ENCODE measurements around the gene SCYL1. TPM values are rescaled to one million over a fixed set of nuclear protein-coding genes. Genes with fewer than 3 reads are reported as not detected.

The SCYL1 gene
- total RNA-seq, 2 experiments from 2014 or later, result 56.9 to 58.5 TPM

GRCh38 chr11:65586676-65587075, 61.8 kb downstream of the SCYL1 start:
- Mint-ChIP-seq H3K27me3 (no peaks in the 10 kb centered on the region), H3K9me3 (no peaks in the 10 kb centered on the region), H3K27ac (peak overlapping the region; percentile 95), H3K36me3 (ENCODE audit: low read depth) (peaks cover 57% of the 10 kb centered on the region), H3K4me3 (no peak overlapping the region), H3K4me1 (peaks cover 56% of the 10 kb centered on the region)
- DNase-seq, result no peak
- ChIA-PET CTCF (interaction anchor here (0.6 to 5.6 kb wide), 10 partner anchors 9 to 802 kb away, joined by 3 to 60 read pairs (median 3); partner anchors contain the start of genes EHBP1L1, FAM89B, KCNK7 and ZNRD2), POLR2A (interaction anchor here (0.9 to 8.9 kb wide), 7 partner anchors 10 to 162 kb away, joined by 3 to 96 read pairs (median 3); partner anchors contain the start of genes EHBP1L1, FAM89B, SIPA1 and ZNRD2)

Other genes starting within 250 kb of the SCYL1 start
- gene CDC42EP2, start 210.2 kb upstream of the SCYL1 start, total RNA-seq, result under 1 TPM; 0.38 to 0.70 TPM
- gene DPF2, start 191.2 kb upstream of the SCYL1 start, total RNA-seq, result 10 to 100 TPM; 80.7 to 82.0 TPM
- under 1 TPM; 0.58 to 0.88 TPM for gene TIGD3, start 170.3 kb upstream of the SCYL1 start, total RNA-seq
- gene SLC25A45, start 142.4 kb upstream of the SCYL1 start, total RNA-seq, result 10 to 100 TPM; 19.4 to 19.8 TPM
- 10 to 100 TPM; 53.9 to 61.3 TPM for gene FRMD8, start 138.4 kb upstream of the SCYL1 start, total RNA-seq
- 1,000 to 10,000 TPM; 1,222 to 1,245 TPM for gene NEAT1, start 102.3 kb upstream of the SCYL1 start, total RNA-seq
- 1,000 to 10,000 TPM; 7,674 to 7,759 TPM for gene MALAT1, start 26.0 kb upstream of the SCYL1 start, total RNA-seq
- gene LTBP3, start 33.3 kb downstream of the SCYL1 start, total RNA-seq, result 10 to 100 TPM; 55.4 to 60.0 TPM
- gene ZNRD2, start 45.4 kb downstream of the SCYL1 start, total RNA-seq, result 10 to 100 TPM; 25.3 to 27.8 TPM
- 10 to 100 TPM; 45.6 to 48.0 TPM for gene FAM89B, start 47.5 kb downstream of the SCYL1 start, total RNA-seq
- 100 to 1,000 TPM; 118 to 119 TPM for gene EHBP1L1, start 51.0 kb downstream of the SCYL1 start, total RNA-seq
- gene KCNK7, start 70.7 kb downstream of the SCYL1 start, total RNA-seq, result 1 to 10 TPM in 1 of 2 experiments, under 1 TPM in 1; 0.80 to 1.0 TPM
- gene MAP3K11, start 89.1 kb downstream of the SCYL1 start, total RNA-seq, result 10 to 100 TPM; 67.2 to 71.8 TPM
- 10 to 100 TPM; 39.8 to 40.3 TPM for gene PCNX3, start 90.7 kb downstream of the SCYL1 start, total RNA-seq
- 100 to 1,000 TPM; 201 to 205 TPM for gene SIPA1, start 113.0 kb downstream of the SCYL1 start, total RNA-seq
- gene RELA, start 137.8 kb downstream of the SCYL1 start, total RNA-seq, result 100 to 1,000 TPM in 1 of 2 experiments, 10 to 100 TPM in 1; 91.2 to 102 TPM
- gene KAT5, start 187.2 kb downstream of the SCYL1 start, total RNA-seq, result 10 to 100 TPM; 62.6 to 63.0 TPM
- 10 to 100 TPM; 80.3 to 81.9 TPM for gene RNASEH2C, start 195.7 kb downstream of the SCYL1 start, total RNA-seq

All from activated CD4-positive, alpha-beta memory T cell treated with anti-CD3 and anti-CD28 coated beads, Interleukin-2, amount 10 ng/mL, durations not matched to agents 7 days and 5 days (primary cell).